Adrenal gland (tissue), 5 donors: ENCODE data around the gene DHRS4.

ENCODE experiments used
- CTCF ChIP-seq, 6 experiments: fragments of 450-650 bp in 4 of 6; fragments of 200-600 bp in 2 of 6; sonication (generic) in 1 of 6; IDR thresholded peaks; 1 replicate in 5 of 6; 2 replicates in 1 of 6; pipeline versions ENCODE4 v1.5.1 to v1.8.0; 2016 to 2021; ENCODE audit warnings: antibody characterized with exemption in 6 of 6, mild to moderate bottlenecking in 2 of 6, moderate library complexity in 1 of 6
- POLR2A ChIP-seq, 2 donors: fragments of 450-650 bp; IDR thresholded peaks; one replicate each; pipeline ENCODE4 v1.6.1; 2017; ENCODE audit warnings: antibody characterized with exemption in 2 of 2, mild to moderate bottlenecking in 2 of 2, moderate library complexity in 1 of 2
- donor health status: DM: no; HTN: no; CAD: no.

GRCh38 chr14:23950411-23951135, 3.0 kb upstream of the DHRS4 start:
- TF ChIP-seq CTCF (IDR thresholded peaks at IDR 0.05) (no peak), POLR2A (IDR thresholded peaks at IDR 0.05) (no peak)
